ENCODE results near the gene TNNC1. TPM values are rescaled to one million over a fixed set of nuclear protein-coding genes. Genes with fewer than 3 reads are reported as not detected.

The TNNC1 gene
- total and polyA plus RNA-seq, 2 donors (not counting 3 experiments of a cell fraction or from before 2014, with no cell fraction given): 0.12 TPM; not detected in 1

DNA sequence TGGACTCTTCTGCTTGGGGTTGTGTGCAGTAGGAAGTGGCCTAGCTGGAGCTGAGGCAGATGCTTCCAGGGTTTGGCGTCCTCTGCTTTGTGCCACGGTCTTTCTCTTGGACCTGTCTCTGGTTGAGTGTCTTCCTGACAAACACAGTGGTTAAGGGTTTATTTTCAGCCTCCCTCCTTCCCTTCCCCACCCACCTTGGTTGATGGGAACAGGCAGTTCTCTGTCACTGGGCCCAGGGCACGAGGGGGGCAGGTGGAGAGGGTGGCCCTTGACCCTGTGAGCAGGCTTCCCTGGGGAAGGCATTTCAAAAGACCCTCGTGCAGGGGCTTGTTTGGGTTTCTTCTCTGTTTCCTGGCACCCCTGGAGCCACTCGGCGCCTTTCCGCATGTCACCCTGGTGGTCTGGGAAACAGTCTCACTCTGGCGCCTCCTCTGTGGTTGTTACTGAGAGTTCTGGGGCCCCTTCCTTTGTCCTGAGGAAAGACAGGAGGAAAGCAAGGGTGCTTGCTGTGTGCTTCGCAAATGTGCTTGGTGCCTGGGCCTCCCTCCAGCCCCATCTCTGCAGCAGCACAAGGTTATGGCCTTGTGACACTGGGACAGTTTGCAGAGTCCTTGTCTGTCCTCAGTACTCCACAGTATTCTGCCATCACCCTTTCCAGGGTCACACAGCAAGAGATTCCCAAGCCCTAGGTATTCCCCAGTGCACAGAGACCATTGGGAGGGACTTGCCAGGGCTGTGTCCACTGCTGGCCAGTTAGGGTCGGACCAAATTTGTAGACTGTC lies 31.0 kb upstream of the TNNC1 start:
- H3K4me3 ChIP-seq (replicated peaks in 1 of 3; ENCODE audit: insufficient read depth in 1 of 3, low read depth in 1 of 3, low read length in 3 of 3): no peak overlapping the region
- POLR2A ChIA-PET: no interaction called here
- no peak overlapping the region for H3K9ac ChIP-seq (replicated peaks; ENCODE audit: extremely low read depth, insufficient read depth, low read length)
- no peaks in the 10 kb centered on the region for H3K9me1 ChIP-seq (replicated peaks; ENCODE audit: control insufficient read depth, extremely low read depth, insufficient read depth, low read length)
- dilution Hi-C loops (cut with MboI; ENCODE audit: extremely low pct_ligation_motif_present, low sequenced_read_pairs): no loop called here
- H2AFZ ChIP-seq (ENCODE audit: low read depth, low read length): no peak overlapping the region
- peaks cover 8% of the 10 kb centered on the region for H3K4me1 ChIP-seq (ENCODE audit: control insufficient read depth, extremely low read depth, insufficient read depth, low read length)
- no peak overlapping the region for H3K4me2 ChIP-seq (ENCODE audit: insufficient read depth, low read length)
- no peaks in the 10 kb centered on the region for H3K79me2 ChIP-seq (ENCODE audit: control insufficient read depth, insufficient read depth, low read length)
- no peaks in the 10 kb centered on the region for H4K20me1 ChIP-seq (replicated peaks; ENCODE audit: control insufficient read depth, extremely low read depth, insufficient read depth, low read length)
- no peak overlapping the region for H3K27ac ChIP-seq (ENCODE audit: insufficient read depth, low read depth, low read length)
- CTCF ChIA-PET: interaction anchor here (2.1 kb wide), 1 partner anchor 10 kb away, joined by 8 read pairs; the partner anchor contains the start of gene STAB1
- DNase-seq (ENCODE audit: low read depth, low spot score) (no peak), FAIRE-seq (no peak)
- BruUV-seq (replicated peaks): no TSS peak
- H3K9me3 ChIP-seq (replicated peaks; ENCODE audit: control insufficient read depth, insufficient read depth, low read length): no peaks in the 10 kb centered on the region
- no peaks in the 10 kb centered on the region for H3K27me3 ChIP-seq (ENCODE audit: control insufficient read depth in 2 of 2, insufficient read depth in 2 of 2, low read length in 2 of 2)
- no peak for TF ChIP-seq MYC (IDR thresholded peaks at IDR 0.05; ENCODE audit: low read depth, low read length)
- peaks cover 8 to 80% of the 10 kb centered on the region in 2 experiments for H3K36me3 ChIP-seq (ENCODE audit: control insufficient read depth in 2 of 2, extremely low read depth in 1 of 2, insufficient read depth in 2 of 2, low read length in 2 of 2)
- intact Hi-C loops (cut with micrococcal nuclease): no loop called here

DNA sequence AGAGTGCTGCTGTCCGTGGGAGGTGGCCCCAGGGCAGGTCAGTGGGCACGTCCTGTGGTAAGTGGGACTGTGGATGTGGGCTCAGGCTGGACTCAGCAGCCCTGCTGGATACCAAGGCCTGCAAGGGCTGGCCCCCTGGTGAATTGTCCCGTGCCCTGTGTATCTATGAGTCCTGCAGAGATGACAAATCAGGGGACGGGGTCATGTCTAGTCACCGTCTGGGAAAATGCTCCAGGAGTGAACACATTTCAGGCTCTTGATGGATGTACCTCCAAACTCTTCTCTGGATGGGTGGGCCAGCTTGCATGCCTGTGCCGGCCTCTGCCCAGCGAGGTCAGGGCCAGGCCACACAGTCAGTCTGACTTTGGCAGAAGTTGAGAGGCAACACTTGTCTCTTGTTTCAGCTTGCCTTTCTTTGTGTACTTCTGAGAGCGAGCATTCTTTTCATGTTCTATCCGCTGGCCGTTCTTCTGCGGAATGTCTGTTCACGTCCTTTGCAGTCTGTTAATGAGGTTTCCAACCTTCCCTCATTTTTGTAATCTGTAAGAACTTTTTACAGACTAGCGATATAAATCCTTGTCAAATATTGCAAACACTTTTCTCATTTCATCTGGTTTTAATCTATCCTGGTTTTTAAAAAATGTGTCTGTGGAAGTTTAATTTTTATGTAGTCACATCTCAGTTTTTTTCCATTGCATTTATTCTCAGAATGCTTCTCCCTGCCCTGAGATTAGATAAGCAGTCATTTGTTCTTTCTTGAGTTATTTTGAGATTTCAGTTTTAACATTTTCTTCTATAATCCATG lies 29.9 kb upstream of the TNNC1 start:
- ChIA-PET POLR2A (no interaction called here), CTCF (interaction anchor here (2.0 kb wide), 1 partner anchor 11 kb away, joined by 9 read pairs; the partner anchor contains the start of gene STAB1)
- H3K9ac ChIP-seq (replicated peaks; ENCODE audit: extremely low read depth, insufficient read depth, low read length): no peak overlapping the region
- TF ChIP-seq MYC (IDR thresholded peaks at IDR 0.05; ENCODE audit: low read depth, low read length) (no peak), JUN (IDR thresholded peaks at IDR 0.05; ENCODE audit: borderline replicate concordance, insufficient read depth, insufficient read length, low read depth) (no peak), GATA2 (IDR thresholded peaks at IDR 0.05; ENCODE audit: insufficient read depth, insufficient read length, low read depth, low read length) (no peak), EZH2 (IDR thresholded peaks at IDR 0.05; ENCODE audit: borderline replicate concordance, low read depth, low read length, severe bottlenecking) (no peak), POLR2A (IDR thresholded peaks at IDR 0.05; ENCODE audit: low read depth, low read length) (no peak)
- TF ChIP-seq, protein P1, sequence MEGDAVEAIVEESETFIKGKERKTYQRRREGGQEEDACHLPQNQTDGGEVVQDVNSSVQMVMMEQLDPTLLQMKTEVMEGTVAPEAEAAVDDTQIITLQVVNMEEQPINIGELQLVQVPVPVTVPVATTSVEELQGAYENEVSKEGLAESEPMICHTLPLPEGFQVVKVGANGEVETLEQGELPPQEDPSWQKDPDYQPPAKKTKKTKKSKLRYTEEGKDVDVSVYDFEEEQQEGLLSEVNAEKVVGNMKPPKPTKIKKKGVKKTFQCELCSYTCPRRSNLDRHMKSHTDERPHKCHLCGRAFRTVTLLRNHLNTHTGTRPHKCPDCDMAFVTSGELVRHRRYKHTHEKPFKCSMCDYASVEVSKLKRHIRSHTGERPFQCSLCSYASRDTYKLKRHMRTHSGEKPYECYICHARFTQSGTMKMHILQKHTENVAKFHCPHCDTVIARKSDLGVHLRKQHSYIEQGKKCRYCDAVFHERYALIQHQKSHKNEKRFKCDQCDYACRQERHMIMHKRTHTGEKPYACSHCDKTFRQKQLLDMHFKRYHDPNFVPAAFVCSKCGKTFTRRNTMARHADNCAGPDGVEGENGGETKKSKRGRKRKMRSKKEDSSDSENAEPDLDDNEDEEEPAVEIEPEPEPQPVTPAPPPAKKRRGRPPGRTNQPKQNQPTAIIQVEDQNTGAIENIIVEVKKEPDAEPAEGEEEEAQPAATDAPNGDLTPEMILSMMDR (IDR thresholded peaks at IDR 0.05; ENCODE audit: extremely low read depth in 1 of 2, insufficient read depth in 1 of 2, low read depth in 1 of 2, low read length in 2 of 2): no peak
- H3K4me3 ChIP-seq (replicated peaks in 1 of 3; ENCODE audit: insufficient read depth in 1 of 3, low read depth in 1 of 3, low read length in 3 of 3): no peak overlapping the region
- H3K79me2 ChIP-seq (ENCODE audit: control insufficient read depth, insufficient read depth, low read length): no peaks in the 10 kb centered on the region
- DNase-seq (ENCODE audit: low read depth, low spot score) (no peak), FAIRE-seq (no peak)
- no peaks in the 10 kb centered on the region for H3K4me1 ChIP-seq (ENCODE audit: control insufficient read depth, extremely low read depth, insufficient read depth, low read length)
- H4K20me1 ChIP-seq (replicated peaks; ENCODE audit: control insufficient read depth, extremely low read depth, insufficient read depth, low read length): no peaks in the 10 kb centered on the region
- H3K27ac ChIP-seq (ENCODE audit: insufficient read depth, low read depth, low read length): no peak overlapping the region
- H3K27me3 ChIP-seq (ENCODE audit: control insufficient read depth in 2 of 2, insufficient read depth in 2 of 2, low read length in 2 of 2): no peaks in the 10 kb centered on the region
- no TSS peak for BruUV-seq (replicated peaks)
- H3K9me1 ChIP-seq (replicated peaks; ENCODE audit: control insufficient read depth, extremely low read depth, insufficient read depth, low read length): no peaks in the 10 kb centered on the region
- H3K4me2 ChIP-seq (ENCODE audit: insufficient read depth, low read length): no peak overlapping the region
- no peaks in the 10 kb centered on the region for H3K9me3 ChIP-seq (replicated peaks; ENCODE audit: control insufficient read depth, insufficient read depth, low read length)
- dilution Hi-C loops (cut with MboI; ENCODE audit: extremely low pct_ligation_motif_present, low sequenced_read_pairs): no loop called here
- intact Hi-C loops (cut with micrococcal nuclease): no loop called here
- peaks cover 14 to 80% of the 10 kb centered on the region in 2 experiments for H3K36me3 ChIP-seq (ENCODE audit: control insufficient read depth in 2 of 2, extremely low read depth in 1 of 2, insufficient read depth in 2 of 2, low read length in 2 of 2)
- H2AFZ ChIP-seq (ENCODE audit: low read depth, low read length): no peak overlapping the region

Data from endothelial cell of umbilical vein (primary cell).